Prostate gland (tissue), 2 donors: Measurements from ENCODE around the gene LRP11. TPM values are rescaled to one million over a fixed set of nuclear protein-coding genes. Genes with fewer than 3 reads are reported as not detected.

Experiments
- DNase-seq: peaks from one replicate; pipeline ENCODE4 v3.0.0-alpha.2; 2019; ENCODE audit warnings: low spot score
- H3K27ac ChIP-seq, 2 donors: fragments of 200-600 bp; sonication (generic); 2 replicates each; pipeline ENCODE4 v1.5.1; 2017 to 2019
- H3K27me3 ChIP-seq: fragments of 200-600 bp; sonication (generic); replicated peaks from 2 replicates; pipeline ENCODE4 v1.5.1; 2019; ENCODE audit not compliant: insufficient read depth
- H3K36me3 ChIP-seq, 2 donors: fragments of 200-600 bp; sonication (generic); 1 replicate in 1 of 2; 2 replicates in 1 of 2; pipeline versions ENCODE4 v1.5.1 to v1.8.1; 2017 to 2019
- H3K4me1 ChIP-seq: fragments of 200-600 bp; sonication (generic); replicated peaks from 2 replicates; pipeline ENCODE4 v1.5.1; 2019
- H3K4me3 ChIP-seq, 2 donors: fragments of 200-600 bp; sonication (generic); 2 replicates each; pipeline ENCODE4 v1.5.1; 2017 to 2019
- H3K9me3 ChIP-seq: fragments of 200-600 bp; sonication (generic); 2 replicates; pipeline ENCODE4 v1.5.1; 2017
- POLR2A ChIP-seq: fragments of 450-650 bp; IDR thresholded peaks from one replicate; pipeline ENCODE4 v1.6.1; 2016; ENCODE audit warnings: antibody characterized with exemption, mild to moderate bottlenecking
- POLR2AphosphoS5 ChIP-seq: sonication (generic); formaldehyde crosslinking; IDR thresholded peaks from one replicate; pipeline ENCODE4 v1.6.1; 2017; ENCODE audit warnings: antibody characterized with exemption
- WGBS: methylation state at CpG from one replicate; pipeline ENCODE4 v1.1.5; 2018; 5-methylcytosine and 5-hydroxymethylcytosine counted together
- intact Hi-C: fragments of 100-400 bp; cut with DNase I; formaldehyde crosslinking; loops from one replicate; pipeline ENCODE4 v1.14.2; 2022
- total RNA-seq, 2 donors: library from RNA; depleted of rRNA; stranded (reverse); fragments of >200 nt; gene quantifications; one replicate each; pipeline ENCODE4 v1.1.0, GENCODE V29; 2016
- TF ChIP-seq, protein P1 (sequence below), 4 experiments: fragments of 200-600 bp in 2 of 4; fragments of 450-650 bp in 2 of 4; sonication (generic) in 2 of 4; IDR thresholded peaks; 1 replicate in 3 of 4; 2 replicates in 1 of 4; pipeline ENCODE4 v1.5.1; 2016 to 2019; ENCODE audit warnings: antibody characterized with exemption in 4 of 4, mild to moderate bottlenecking in 2 of 4, moderate library complexity in 2 of 4

LRP11 gene
- total RNA-seq, 2 donors from 2014 or later: 52.7 to 76.3 TPM

DNA sequence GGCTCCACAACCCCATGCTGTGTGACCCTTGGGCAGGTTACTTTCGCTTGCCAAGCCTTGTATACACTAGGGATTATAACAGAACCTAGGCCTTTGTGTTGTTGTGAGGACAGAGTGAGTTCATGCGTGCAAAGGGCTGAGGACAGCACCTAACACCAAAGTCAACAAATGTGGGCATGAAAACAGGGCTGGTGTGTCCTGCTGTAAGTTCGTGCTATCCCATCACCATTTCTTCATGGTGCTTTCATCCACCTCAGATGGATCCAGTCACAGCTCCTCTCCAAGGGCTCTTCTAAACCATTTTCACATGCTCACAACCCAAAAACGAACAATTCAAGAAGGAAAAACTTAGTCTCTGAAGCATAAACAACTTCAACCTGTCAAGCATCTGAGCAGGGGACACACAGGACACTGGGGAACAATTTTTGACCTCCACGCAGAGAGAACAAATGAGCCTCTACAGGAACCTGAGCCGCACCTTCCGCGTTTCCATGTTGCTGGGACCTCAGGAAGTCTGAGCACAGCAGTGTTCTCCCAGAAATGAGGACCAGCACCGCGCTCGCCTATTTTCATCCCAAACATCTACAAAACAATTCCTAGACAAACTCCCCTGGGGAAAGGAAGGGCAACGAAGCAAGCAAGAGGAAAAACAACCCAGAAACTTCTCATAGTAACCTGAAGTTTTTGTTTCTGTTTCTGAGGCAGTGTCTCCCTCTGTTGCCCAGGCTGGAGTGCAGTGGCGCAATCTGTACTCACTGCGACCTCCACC, 3.1 kb downstream of the LRP11 start:
- TF ChIP-seq POLR2AphosphoS5 (no peak), POLR2A (no peak)
- TF ChIP-seq, protein P1, sequence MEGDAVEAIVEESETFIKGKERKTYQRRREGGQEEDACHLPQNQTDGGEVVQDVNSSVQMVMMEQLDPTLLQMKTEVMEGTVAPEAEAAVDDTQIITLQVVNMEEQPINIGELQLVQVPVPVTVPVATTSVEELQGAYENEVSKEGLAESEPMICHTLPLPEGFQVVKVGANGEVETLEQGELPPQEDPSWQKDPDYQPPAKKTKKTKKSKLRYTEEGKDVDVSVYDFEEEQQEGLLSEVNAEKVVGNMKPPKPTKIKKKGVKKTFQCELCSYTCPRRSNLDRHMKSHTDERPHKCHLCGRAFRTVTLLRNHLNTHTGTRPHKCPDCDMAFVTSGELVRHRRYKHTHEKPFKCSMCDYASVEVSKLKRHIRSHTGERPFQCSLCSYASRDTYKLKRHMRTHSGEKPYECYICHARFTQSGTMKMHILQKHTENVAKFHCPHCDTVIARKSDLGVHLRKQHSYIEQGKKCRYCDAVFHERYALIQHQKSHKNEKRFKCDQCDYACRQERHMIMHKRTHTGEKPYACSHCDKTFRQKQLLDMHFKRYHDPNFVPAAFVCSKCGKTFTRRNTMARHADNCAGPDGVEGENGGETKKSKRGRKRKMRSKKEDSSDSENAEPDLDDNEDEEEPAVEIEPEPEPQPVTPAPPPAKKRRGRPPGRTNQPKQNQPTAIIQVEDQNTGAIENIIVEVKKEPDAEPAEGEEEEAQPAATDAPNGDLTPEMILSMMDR (IDR thresholded peaks at IDR 0.05): no peak
- no peaks in the 10 kb centered on the region for H3K27me3 ChIP-seq
- WGBS: 90% methylated on average over 14 of the region's 14 CpGs
- H3K4me1 ChIP-seq: peaks cover 11% of the 10 kb centered on the region
- H3K4me3 ChIP-seq: no peak overlapping the region
- DNase-seq: no peak
- intact Hi-C loops: loop anchor here (10.0 kb wide), 2 partner anchors 136 to 296 kb away; partner anchors contain the start of gene GINM1
- no peaks in the 10 kb centered on the region for H3K36me3 ChIP-seq
- peak overlapping the region in 1 of 2 donors; percentile 52 for H3K27ac ChIP-seq
- no peaks in the 10 kb centered on the region for H3K9me3 ChIP-seq

DNA sequence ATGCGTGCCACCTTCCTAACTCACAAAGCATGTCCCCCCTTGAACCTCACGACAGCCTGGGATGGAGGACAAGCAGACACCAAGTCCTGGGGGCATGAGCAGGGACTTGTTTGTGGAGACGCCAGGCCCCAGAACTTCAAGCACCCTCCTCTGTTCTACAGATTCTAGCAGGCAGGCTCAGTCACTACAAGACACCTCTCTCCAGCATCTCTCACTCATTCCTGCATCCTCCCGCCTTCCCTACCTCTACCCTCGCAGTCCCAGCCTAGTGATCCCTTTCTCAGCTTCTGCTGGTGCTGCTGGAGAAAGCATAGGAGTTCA, 3.7 kb downstream of the LRP11 start:
- TF ChIP-seq, protein P1 (IDR thresholded peaks at IDR 0.05): no peak
- TF ChIP-seq POLR2AphosphoS5: no peak
- peak overlapping the region in 1 of 2 donors; percentile 52 for H3K27ac ChIP-seq
- no peaks in the 10 kb centered on the region for H3K9me3 ChIP-seq
- WGBS: 96% methylated on average over 5 of the region's 5 CpGs
- intact Hi-C loops: loop anchor here (10.0 kb wide), 2 partner anchors 136 to 296 kb away; partner anchors contain the start of gene GINM1
- no peak for DNase-seq
- peaks cover 12% of the 10 kb centered on the region for H3K4me1 ChIP-seq
- no peak overlapping the region for H3K4me3 ChIP-seq
- no peaks in the 10 kb centered on the region for H3K27me3 ChIP-seq
- H3K36me3 ChIP-seq: no peaks in the 10 kb centered on the region

DNA sequence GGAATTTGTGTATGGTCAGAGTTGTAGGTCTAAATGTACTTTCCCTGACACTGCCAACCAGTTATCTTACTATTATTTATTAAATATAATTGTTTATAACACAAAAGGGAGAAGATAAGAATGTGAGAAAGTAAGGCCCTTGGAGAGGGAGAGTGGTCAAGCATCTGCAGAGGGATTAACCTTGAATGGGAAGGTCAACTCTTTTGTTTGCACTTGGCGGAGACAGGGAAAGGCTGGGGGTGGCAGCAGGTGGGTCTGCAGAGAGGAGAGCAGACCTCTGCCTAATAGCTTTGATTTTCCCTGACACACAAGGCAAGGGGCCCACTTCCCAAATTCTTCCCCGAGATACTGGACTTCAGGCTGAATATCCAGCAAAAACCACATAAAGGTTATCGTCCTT, 4.2 kb downstream of the LRP11 start:
- Histone ChIP-seq H3K27ac (peak overlapping the region in 1 of 2 donors; percentile 52), H3K4me3 (no peak overlapping the region), H3K9me3 (no peaks in the 10 kb centered on the region), H3K36me3 (no peaks in the 10 kb centered on the region), H3K4me1 (peaks cover 17% of the 10 kb centered on the region), H3K27me3 (no peaks in the 10 kb centered on the region)
- intact Hi-C loops: loop anchor here (10.0 kb wide), 2 partner anchors 135 to 295 kb away; partner anchors contain the start of gene GINM1
- TF ChIP-seq, protein P1 (IDR thresholded peaks at IDR 0.05): no peak
- no peak for TF ChIP-seq POLR2A
- TF ChIP-seq POLR2AphosphoS5: no peak
- no peak for DNase-seq
- over 99% methylated on average over 3 of the region's 3 CpGs for WGBS

DNA sequence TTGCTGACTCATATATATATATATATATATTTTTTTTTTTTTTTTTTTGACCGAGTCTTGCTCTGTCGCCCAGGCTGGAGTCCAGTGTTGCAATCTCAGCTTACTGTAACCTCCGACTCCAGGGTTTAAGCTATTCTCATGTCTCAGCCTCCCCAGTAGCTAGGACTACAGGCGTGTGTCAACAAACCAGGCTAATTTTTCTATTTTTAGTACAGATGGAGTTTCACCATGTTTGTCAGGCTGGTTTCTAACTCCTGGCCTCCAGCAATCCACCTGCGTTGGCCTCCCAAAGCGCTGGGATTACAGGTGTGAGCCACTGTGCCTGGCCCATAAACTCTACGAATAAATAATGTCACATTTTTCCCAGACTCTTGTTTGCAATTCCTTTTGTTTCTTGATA, 4.8 kb downstream of the LRP11 start:
- 86% methylated on average over 7 of the region's 7 CpGs for WGBS
- peaks cover 17% of the 10 kb centered on the region for H3K4me1 ChIP-seq
- TF ChIP-seq POLR2A (no peak), POLR2AphosphoS5 (no peak)
- TF ChIP-seq, protein P1 (IDR thresholded peaks at IDR 0.05): no peak
- intact Hi-C loops: no loop called here
- no peak overlapping the region for H3K27ac ChIP-seq
- DNase-seq: no peak
- no peaks in the 10 kb centered on the region for H3K27me3 ChIP-seq
- no peaks in the 10 kb centered on the region for H3K9me3 ChIP-seq
- no peak overlapping the region for H3K4me3 ChIP-seq
- no peaks in the 10 kb centered on the region for H3K36me3 ChIP-seq

DNA sequence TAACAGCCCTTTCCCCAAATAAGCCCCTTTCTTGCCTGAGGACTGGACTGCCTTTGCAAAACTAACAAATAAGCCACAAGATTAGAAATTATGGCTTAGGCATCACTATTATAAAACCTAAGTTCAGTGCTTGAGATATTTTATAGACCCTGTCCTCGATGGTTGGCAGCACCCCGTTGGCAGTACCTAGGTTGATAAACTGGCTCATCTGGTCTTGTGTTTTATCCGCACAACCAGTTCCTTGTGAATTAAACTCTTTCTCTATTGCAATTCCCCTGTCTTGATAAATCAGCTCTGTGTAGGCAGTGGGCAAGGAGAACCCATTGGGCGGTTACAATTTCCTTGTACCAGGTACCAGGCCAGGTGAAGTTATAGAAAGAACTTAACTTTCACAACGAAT, 6.6 kb downstream of the LRP11 start:
- H3K9me3 ChIP-seq: no peaks in the 10 kb centered on the region
- H3K4me1 ChIP-seq: peaks cover 17% of the 10 kb centered on the region
- TF ChIP-seq, protein P1 (IDR thresholded peaks at IDR 0.05): no peak
- TF ChIP-seq POLR2AphosphoS5: peak; percentile 61
- peak; percentile 42 for DNase-seq
- H3K27ac ChIP-seq: no peak overlapping the region
- no peaks in the 10 kb centered on the region for H3K36me3 ChIP-seq
- intact Hi-C loops: no loop called here
- H3K27me3 ChIP-seq: no peaks in the 10 kb centered on the region
- WGBS: 63% methylated on average over 5 of the region's 5 CpGs
- no peak overlapping the region for H3K4me3 ChIP-seq
